ENCODE results near the gene TMEM190. TPM values are rescaled to one million over a fixed set of nuclear protein-coding genes. Genes with fewer than 3 reads are reported as not detected.

The TMEM190 gene
- not detected for total RNA-seq

- TF ChIP-seq CTCF (IDR thresholded peaks at IDR 0.05; ENCODE audit: low read depth): no peak
These were observed at the start of gene TMEM190 for GRCh38 chr19:55376241-55376933. TSS of gene TMEM190 (plus strand) at chr19:55376826. CDS start at chr19:55376854, 28 bp downstream.

- TF ChIP-seq CTCF (IDR thresholded peaks at IDR 0.05; ENCODE audit: low read depth): no peak
These were observed 42.8 kb upstream of the TMEM190 start for GRCh38 chr19:55333870-55334269.

GRCh38 chr19:55336101-55336500 lies 40.5 kb upstream of the TMEM190 start:
- no peak for TF ChIP-seq CTCF (IDR thresholded peaks at IDR 0.05; ENCODE audit: low read depth)

GRCh38 chr19:55339105-55339888 lies 37.3 kb upstream of the TMEM190 start, which contains the start of gene KMT5C:
TSS of gene KMT5C (plus strand) at chr19:55339876. CDS start at chr19:55341937, 2,061 bp downstream.
- no peak for TF ChIP-seq CTCF (IDR thresholded peaks at IDR 0.05; ENCODE audit: low read depth)

- TF ChIP-seq CTCF (IDR thresholded peaks at IDR 0.05; ENCODE audit: low read depth): no peak
These were observed 36.5 kb upstream of the TMEM190 start for GRCh38 chr19:55339889-55340783.

- TF ChIP-seq CTCF (IDR thresholded peaks at IDR 0.05; ENCODE audit: low read depth): no peak
These were observed 35.9 kb upstream of the TMEM190 start for GRCh38 chr19:55340784-55341147.
